ENCODE results near the gene CADPS.

CADPS gene

DNA sequence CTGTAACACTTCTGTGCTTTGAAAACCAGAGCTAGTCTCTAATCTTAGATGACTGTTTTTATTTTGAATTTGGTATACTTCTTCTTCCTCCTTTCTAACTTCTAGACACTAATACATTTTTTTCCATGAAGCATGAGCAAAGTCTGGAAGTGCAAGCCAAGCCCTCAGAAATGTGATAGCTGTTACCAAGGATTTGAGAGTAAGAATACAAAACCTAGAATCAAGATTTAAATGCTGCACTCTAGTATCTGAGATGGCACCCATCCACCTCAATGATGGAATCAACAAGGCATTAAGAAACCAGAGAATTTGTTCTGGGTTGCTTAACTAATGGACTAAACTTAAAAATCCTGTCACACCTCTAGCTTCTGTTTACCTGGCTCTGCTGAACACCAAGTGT lies 511.0 kb downstream of the CADPS start:
- Histone ChIP-seq H3K27ac (ENCODE audit: low read depth in 2 of 2, low read length in 2 of 2) (no peak overlapping the region), H3K9me3 (ENCODE audit: control insufficient read depth in 2 of 2, low read length in 2 of 2) (no peaks in the 10 kb centered on the region)

DNA sequence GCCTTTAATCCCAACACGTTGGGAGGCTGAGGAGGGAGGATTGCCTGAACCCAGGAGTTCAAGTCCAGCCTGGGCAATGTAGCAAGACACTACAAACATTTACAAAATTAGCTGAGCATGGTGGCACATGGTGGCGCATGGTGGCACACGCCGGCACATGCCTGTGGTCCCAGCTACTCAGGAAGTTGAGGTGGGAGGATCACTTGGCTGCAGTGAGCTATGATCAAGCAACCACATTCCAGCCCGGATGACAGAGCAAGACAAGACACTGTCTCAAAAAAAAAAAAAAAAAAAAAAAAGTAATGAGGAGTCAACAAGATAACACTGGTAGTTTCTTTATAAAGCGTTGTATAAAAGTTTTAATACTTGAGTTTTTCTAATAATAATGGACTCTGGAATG lies 511.9 kb downstream of the CADPS start:
- no peak overlapping the region for H3K4me3 ChIP-seq (ENCODE audit: low read length in 2 of 2)
- H3K9me3 ChIP-seq (ENCODE audit: control insufficient read depth in 2 of 2, low read length in 2 of 2) = no peaks in the 10 kb centered on the region
- no peaks in the 10 kb centered on the region for H3K4me1 ChIP-seq (ENCODE audit: control insufficient read depth in 2 of 2, insufficient read depth in 2 of 2, low read length in 2 of 2)
- no peak overlapping the region for H3K27ac ChIP-seq (ENCODE audit: low read depth in 2 of 2, low read length in 2 of 2)
- no peaks in the 10 kb centered on the region for H3K36me3 ChIP-seq (ENCODE audit: control insufficient read depth in 2 of 2, insufficient read depth in 2 of 2, low read length in 2 of 2)
- H3K27me3 ChIP-seq (ENCODE audit: control insufficient read depth in 2 of 2, insufficient read depth in 2 of 2, low read length in 2 of 2) = peaks cover 22 to 25% of the 10 kb centered on the region in 2 donors
- no peak overlapping the region for H3K9ac ChIP-seq (ENCODE audit: low read depth in 1 of 2, low read length in 2 of 2)

More for the DNA sequence above, 511.0 kb downstream of the CADPS start:
- no peaks in the 10 kb centered on the region for H3K36me3 ChIP-seq (ENCODE audit: control insufficient read depth in 2 of 2, insufficient read depth in 2 of 2, low read length in 2 of 2)
- no peaks in the 10 kb centered on the region for H3K4me1 ChIP-seq (ENCODE audit: control insufficient read depth in 2 of 2, insufficient read depth in 2 of 2, low read length in 2 of 2)
- no peak overlapping the region for H3K4me3 ChIP-seq (ENCODE audit: low read length in 2 of 2)
- peaks cover 27 to 33% of the 10 kb centered on the region in 2 donors for H3K27me3 ChIP-seq (ENCODE audit: control insufficient read depth in 2 of 2, insufficient read depth in 2 of 2, low read length in 2 of 2)
- no peak overlapping the region for H3K9ac ChIP-seq (ENCODE audit: low read depth in 1 of 2, low read length in 2 of 2)

DNA sequence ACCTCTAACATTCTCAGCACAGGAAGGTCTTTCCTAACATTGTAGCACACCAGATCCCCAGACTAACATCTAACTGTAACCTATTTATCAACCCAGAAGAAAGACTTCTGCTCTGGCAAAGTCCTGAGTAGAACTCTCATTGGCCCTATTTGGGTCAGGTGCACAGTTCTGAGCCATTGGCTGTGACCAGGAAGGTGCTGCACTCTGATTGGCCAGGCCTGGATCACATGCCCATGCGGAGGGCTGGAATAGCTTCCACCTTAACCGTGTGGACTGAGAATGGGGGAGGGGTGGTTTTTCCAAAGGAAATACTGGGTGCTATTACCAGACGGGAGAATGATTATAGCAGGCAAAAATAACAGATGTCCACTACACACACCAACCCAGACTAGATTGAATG lies 513.4 kb downstream of the CADPS start:
- H3K4me1 ChIP-seq (ENCODE audit: control insufficient read depth in 2 of 2, insufficient read depth in 2 of 2, low read length in 2 of 2) = no peaks in the 10 kb centered on the region
- no peak overlapping the region for H3K27ac ChIP-seq (ENCODE audit: low read depth in 2 of 2, low read length in 2 of 2)
- no peaks in the 10 kb centered on the region for H3K9me3 ChIP-seq (ENCODE audit: control insufficient read depth in 2 of 2, low read length in 2 of 2)
- peaks cover 11 to 12% of the 10 kb centered on the region in 2 donors for H3K27me3 ChIP-seq (ENCODE audit: control insufficient read depth in 2 of 2, insufficient read depth in 2 of 2, low read length in 2 of 2)
- H3K4me3 ChIP-seq (ENCODE audit: low read length in 2 of 2) = no peak overlapping the region
- H3K36me3 ChIP-seq (ENCODE audit: control insufficient read depth in 2 of 2, insufficient read depth in 2 of 2, low read length in 2 of 2) = no peaks in the 10 kb centered on the region
- no peak overlapping the region for H3K9ac ChIP-seq (ENCODE audit: low read depth in 1 of 2, low read length in 2 of 2)

DNA sequence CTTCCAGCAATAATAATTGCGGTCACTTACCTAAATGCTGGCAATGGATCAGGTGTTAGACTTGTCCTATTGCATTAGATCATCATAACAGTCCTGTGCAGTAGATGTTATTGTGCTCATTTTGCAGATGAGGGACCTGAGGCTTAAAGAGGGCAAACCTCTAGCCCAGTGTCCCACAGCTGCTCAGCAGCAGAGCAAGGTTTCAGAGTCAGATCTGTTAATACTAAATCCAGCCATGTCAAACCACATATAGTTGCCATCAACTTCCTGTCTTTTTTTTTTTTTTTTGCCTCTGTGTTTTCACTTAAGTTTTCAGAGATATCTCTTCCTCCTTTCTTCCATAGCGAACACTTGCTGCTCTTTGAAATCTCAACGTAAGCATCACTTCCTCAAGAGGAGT lies 514.0 kb downstream of the CADPS start:
- H3K4me1 ChIP-seq (ENCODE audit: control insufficient read depth in 2 of 2, insufficient read depth in 2 of 2, low read length in 2 of 2) = no peaks in the 10 kb centered on the region
- no peak overlapping the region for H3K4me3 ChIP-seq (ENCODE audit: low read length in 2 of 2)
- H3K36me3 ChIP-seq (ENCODE audit: control insufficient read depth in 2 of 2, insufficient read depth in 2 of 2, low read length in 2 of 2) = no peaks in the 10 kb centered on the region
- H3K27me3 ChIP-seq (ENCODE audit: control insufficient read depth in 2 of 2, insufficient read depth in 2 of 2, low read length in 2 of 2) = peaks cover 7 to 9% of the 10 kb centered on the region in 2 donors
- H3K9ac ChIP-seq (ENCODE audit: low read depth in 1 of 2, low read length in 2 of 2) = no peak overlapping the region
- H3K9me3 ChIP-seq (ENCODE audit: control insufficient read depth in 2 of 2, low read length in 2 of 2) = no peaks in the 10 kb centered on the region
- H3K27ac ChIP-seq (ENCODE audit: low read depth in 2 of 2, low read length in 2 of 2) = no peak overlapping the region

DNA sequence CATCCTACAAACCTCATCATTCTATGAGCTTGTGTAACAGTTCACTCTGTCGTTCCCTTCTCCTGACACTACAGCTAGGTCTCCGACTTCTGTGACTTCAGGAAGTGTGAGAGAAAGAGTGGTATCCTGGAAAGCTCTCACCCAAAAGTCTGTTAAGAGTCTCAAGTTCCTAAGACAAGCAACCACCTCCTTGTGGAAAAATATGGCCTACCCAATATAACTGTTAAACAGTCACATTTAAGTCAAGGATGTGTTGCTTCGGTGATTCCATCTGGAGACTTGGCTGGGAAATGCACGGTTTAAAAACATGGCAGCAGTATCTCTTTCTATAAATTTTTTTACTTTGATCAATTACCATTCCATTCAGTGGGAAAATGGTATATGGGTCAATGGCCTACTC lies 515.7 kb downstream of the CADPS start:
- no peaks in the 10 kb centered on the region for H3K9me3 ChIP-seq (ENCODE audit: control insufficient read depth in 2 of 2, low read length in 2 of 2)
- no peak overlapping the region for H3K9ac ChIP-seq (ENCODE audit: low read depth in 1 of 2, low read length in 2 of 2)
- peaks cover 0 to 1% of the 10 kb centered on the region in 2 donors for H3K27me3 ChIP-seq (ENCODE audit: control insufficient read depth in 2 of 2, insufficient read depth in 2 of 2, low read length in 2 of 2)
- no peak overlapping the region for H3K27ac ChIP-seq (ENCODE audit: low read depth in 2 of 2, low read length in 2 of 2)
- no peaks in the 10 kb centered on the region for H3K36me3 ChIP-seq (ENCODE audit: control insufficient read depth in 2 of 2, insufficient read depth in 2 of 2, low read length in 2 of 2)
- H3K4me1 ChIP-seq (ENCODE audit: control insufficient read depth in 2 of 2, insufficient read depth in 2 of 2, low read length in 2 of 2) = no peaks in the 10 kb centered on the region
- H3K4me3 ChIP-seq (ENCODE audit: low read length in 2 of 2) = no peak overlapping the region

DNA sequence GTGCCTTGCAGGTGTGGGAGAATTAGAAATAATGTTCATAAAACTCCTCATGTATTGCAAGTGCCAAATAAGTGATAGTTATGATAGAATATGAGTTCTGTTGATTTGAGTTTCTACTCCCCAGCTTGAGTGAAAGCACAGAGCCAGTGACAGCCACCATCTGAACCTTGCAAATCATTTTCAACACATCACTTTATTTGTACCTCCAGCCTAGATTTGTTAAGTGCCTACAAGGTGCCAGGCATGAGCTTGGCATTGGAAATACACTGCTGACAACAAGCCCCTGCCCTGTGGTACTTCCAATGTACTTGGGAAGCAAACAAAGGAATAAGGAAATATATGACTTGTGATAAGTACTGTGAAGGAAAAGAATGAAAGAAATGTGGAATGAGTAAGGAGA lies 518.9 kb downstream of the CADPS start:
- H3K9ac ChIP-seq (ENCODE audit: low read depth in 1 of 2, low read length in 2 of 2) = no peak overlapping the region
- H3K4me3 ChIP-seq (ENCODE audit: low read length in 2 of 2) = no peak overlapping the region
- peaks cover 0 to 2% of the 10 kb centered on the region in 2 donors for H3K27me3 ChIP-seq (ENCODE audit: control insufficient read depth in 2 of 2, insufficient read depth in 2 of 2, low read length in 2 of 2)

DNA sequence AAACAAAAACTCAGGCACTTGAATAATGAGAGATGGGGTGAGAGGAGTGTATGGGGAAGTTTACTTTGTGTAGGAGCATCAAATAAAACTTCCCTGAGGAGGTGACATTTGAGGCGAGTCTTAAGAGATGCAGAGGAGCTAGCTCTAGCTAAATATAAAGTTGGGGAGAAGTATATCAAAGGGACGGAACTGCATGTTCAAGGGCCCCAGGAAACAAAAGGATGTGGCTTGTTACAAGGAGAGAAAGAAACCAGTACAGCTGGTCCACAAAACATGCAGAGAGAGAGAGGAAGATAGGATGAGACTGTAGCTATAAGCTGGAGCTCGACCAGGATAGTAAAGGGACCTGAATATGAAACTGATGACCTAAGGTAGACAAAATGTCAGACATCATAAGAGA lies 519.5 kb downstream of the CADPS start:
- Histone ChIP-seq H3K27me3 (ENCODE audit: control insufficient read depth in 2 of 2, insufficient read depth in 2 of 2, low read length in 2 of 2) (peaks cover 0 to 2% of the 10 kb centered on the region in 2 donors), H3K9ac (ENCODE audit: low read depth in 1 of 2, low read length in 2 of 2) (no peak overlapping the region), H3K36me3 (ENCODE audit: control insufficient read depth in 2 of 2, insufficient read depth in 2 of 2, low read length in 2 of 2) (no peaks in the 10 kb centered on the region), H3K4me1 (ENCODE audit: control insufficient read depth in 2 of 2, insufficient read depth in 2 of 2, low read length in 2 of 2) (no peaks in the 10 kb centered on the region), H3K27ac (ENCODE audit: low read depth in 2 of 2, low read length in 2 of 2) (no peak overlapping the region), H3K4me3 (ENCODE audit: low read length in 2 of 2) (no peak overlapping the region), H3K9me3 (ENCODE audit: control insufficient read depth in 2 of 2, low read length in 2 of 2) (no peaks in the 10 kb centered on the region)

More for the DNA sequence above, 518.9 kb downstream of the CADPS start:
- no peaks in the 10 kb centered on the region for H3K9me3 ChIP-seq (ENCODE audit: control insufficient read depth in 2 of 2, low read length in 2 of 2)
- no peaks in the 10 kb centered on the region for H3K36me3 ChIP-seq (ENCODE audit: control insufficient read depth in 2 of 2, insufficient read depth in 2 of 2, low read length in 2 of 2)
- H3K27ac ChIP-seq (ENCODE audit: low read depth in 2 of 2, low read length in 2 of 2) = no peak overlapping the region
- H3K4me1 ChIP-seq (ENCODE audit: control insufficient read depth in 2 of 2, insufficient read depth in 2 of 2, low read length in 2 of 2) = no peaks in the 10 kb centered on the region
